Activated naive CD4-positive, alpha-beta T cell treated with anti-CD3 and anti-CD28 coated beads for 36 hours (primary cell): ENCODE results near the gene RHOBTB3. TPM values are rescaled to one million over a fixed set of nuclear protein-coding genes. Genes with fewer than 3 reads are reported as not detected.
A peak's percentile ranks its signal among the peaks of the same experiment; 100 is the strongest.

ENCODE experiments used
- CTCF ChIA-PET: fragments of 350-600 bp; sonication (Branson Sonifier 250); formaldehyde crosslinking; loops from one replicate; lab custom pipeline; 2021; ENCODE audit warnings: antibody characterized with exemption; lab: Charles Lee
- DNase-seq: peaks from one replicate; pipeline ENCODE4 v3.0.0-alpha.2; 2020
- H3K27ac Mint-ChIP-seq: one replicate; pipeline ENCODE4 v1.8.0; 2021; ENCODE audit warnings: mild to moderate bottlenecking, mixed read lengths
- H3K27me3 Mint-ChIP-seq: one replicate; pipeline ENCODE4 v1.8.0; 2021; ENCODE audit warnings: low read depth, mixed read lengths
- H3K36me3 Mint-ChIP-seq: one replicate; pipeline ENCODE4 v1.8.0; 2021; ENCODE audit warnings: low read depth, mixed read lengths
- H3K4me1 Mint-ChIP-seq: one replicate; pipeline ENCODE4 v1.8.0; 2021; ENCODE audit warnings: low read depth, mixed read lengths
- H3K4me3 Mint-ChIP-seq: one replicate; pipeline ENCODE4 v1.8.0; 2021; ENCODE audit warnings: mild to moderate bottlenecking, moderate library complexity, mixed read lengths
- H3K9me3 Mint-ChIP-seq: one replicate; pipeline ENCODE4 v1.8.0; 2021; ENCODE audit warnings: mixed read lengths
- intact Hi-C: fragments of 100-400 bp; cut with micrococcal nuclease; formaldehyde crosslinking; loops from one replicate; pipeline ENCODE4 v1.15.1; 2023
- total RNA-seq, 2 experiments: library from RNA; stranded (reverse); gene quantifications; one replicate each; pipeline ENCODE4 v1.2.3, GENCODE V29; 2021

RHOBTB3 gene
- total RNA-seq, 2 experiments from 2014 or later: 1.5 to 2.4 TPM

DNA sequence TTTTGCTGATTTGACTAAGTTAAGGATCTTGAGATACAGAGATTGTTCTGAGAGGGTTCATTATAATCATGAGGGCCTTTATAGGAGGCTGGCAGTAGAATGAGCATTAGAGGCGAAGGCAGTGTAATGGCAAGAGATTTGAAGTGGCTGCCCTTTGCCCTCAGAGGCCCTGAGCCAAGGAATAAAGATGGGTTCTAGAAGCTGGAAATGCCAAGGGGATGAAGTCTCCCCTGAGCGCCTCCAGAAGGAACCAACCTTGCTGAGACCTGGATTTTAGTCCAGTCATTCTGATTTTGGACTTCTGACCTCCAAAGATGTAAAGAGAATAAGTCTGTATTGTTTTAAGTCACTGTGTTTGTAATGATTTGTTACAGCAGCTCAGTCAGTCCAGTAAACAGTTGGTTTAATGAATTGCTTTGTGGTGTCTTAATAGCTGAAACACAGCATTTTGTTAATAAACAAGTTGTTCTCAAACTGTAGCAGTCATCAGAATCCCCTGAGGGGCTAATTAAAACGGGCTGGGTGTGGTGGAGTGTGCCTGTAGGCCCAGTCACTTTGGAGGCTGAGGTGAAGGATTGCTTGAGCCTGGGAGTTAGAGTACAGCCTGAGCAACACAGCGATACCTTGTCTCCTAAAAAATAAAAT, 68.2 kb downstream of the RHOBTB3 start:
- CTCF ChIA-PET: interaction anchor here (1.0 to 1.8 kb wide), 2 partner anchors 17 to 47 kb away, joined by 4 to 5 read pairs; no protein-coding TSS in a partner anchor
- no peak overlapping the region for H3K27ac Mint-ChIP-seq
- no peaks in the 10 kb centered on the region for H3K4me1 Mint-ChIP-seq
- peaks cover 1% of the 10 kb centered on the region for H3K36me3 Mint-ChIP-seq
- no peaks in the 10 kb centered on the region for H3K27me3 Mint-ChIP-seq
- no peak overlapping the region for H3K4me3 Mint-ChIP-seq
- intact Hi-C loops: no loop called here
- no peaks in the 10 kb centered on the region for H3K9me3 Mint-ChIP-seq
- DNase-seq: no peak

DNA sequence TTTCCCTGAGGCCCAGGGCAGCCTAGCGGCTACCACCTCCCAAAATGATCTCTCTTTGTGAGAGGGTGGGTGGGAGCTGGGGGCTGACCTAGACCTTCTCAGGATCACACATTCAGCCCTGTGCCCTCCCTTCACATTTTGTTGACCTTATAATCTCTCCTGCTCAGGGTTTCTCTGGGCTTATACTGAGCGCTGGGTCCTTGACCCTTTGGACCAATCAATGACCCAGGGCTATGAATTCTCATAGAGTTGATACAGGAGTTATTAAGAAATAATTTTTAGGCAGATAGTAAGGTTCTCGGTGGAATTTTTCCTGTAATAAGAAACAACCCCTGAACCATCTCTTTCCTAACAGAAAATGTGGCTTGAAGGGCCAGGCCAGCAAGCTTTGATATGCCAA, 69.4 kb downstream of the RHOBTB3 start:
- no peaks in the 10 kb centered on the region for H3K4me1 Mint-ChIP-seq
- H3K27ac Mint-ChIP-seq: no peak overlapping the region
- H3K4me3 Mint-ChIP-seq: no peak overlapping the region
- CTCF ChIA-PET: interaction anchor here (1.2 kb wide), 1 partner anchor 14 kb away, joined by 5 read pairs; no protein-coding TSS in a partner anchor
- no peaks in the 10 kb centered on the region for H3K27me3 Mint-ChIP-seq
- no peak for DNase-seq
- no peaks in the 10 kb centered on the region for H3K9me3 Mint-ChIP-seq
- intact Hi-C loops: no loop called here
- H3K36me3 Mint-ChIP-seq: peaks cover 1% of the 10 kb centered on the region

DNA sequence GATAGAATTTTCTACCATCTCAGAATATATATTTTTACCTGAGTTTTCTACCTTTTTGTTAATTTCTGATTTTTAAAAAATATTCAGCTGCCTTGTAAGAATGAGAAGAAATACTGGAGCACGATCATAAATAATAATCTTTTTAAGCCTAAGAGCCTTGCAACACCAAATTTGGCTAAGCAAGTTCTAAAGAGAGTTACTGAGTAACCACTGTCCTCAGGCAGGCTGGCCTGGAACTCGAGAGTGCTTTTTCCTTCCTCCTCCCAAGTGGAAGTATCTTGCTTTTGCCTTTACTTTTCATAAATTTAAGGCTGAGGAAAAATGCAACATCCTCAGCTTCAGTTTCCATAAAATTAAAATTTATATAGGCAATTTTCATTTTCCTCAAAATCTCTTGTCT, 70.4 kb downstream of the RHOBTB3 start:
- Mint-ChIP-seq H3K27me3 (no peaks in the 10 kb centered on the region), H3K27ac (no peak overlapping the region), H3K4me1 (no peaks in the 10 kb centered on the region), H3K9me3 (no peaks in the 10 kb centered on the region), H3K36me3 (peaks cover 1% of the 10 kb centered on the region), H3K4me3 (no peak overlapping the region)
- intact Hi-C loops: no loop called here
- CTCF ChIA-PET: interaction anchor here (1.2 to 1.4 kb wide), 2 partner anchors 14 to 20 kb away, joined by 4 to 5 read pairs; no protein-coding TSS in a partner anchor
- no peak for DNase-seq

DNA sequence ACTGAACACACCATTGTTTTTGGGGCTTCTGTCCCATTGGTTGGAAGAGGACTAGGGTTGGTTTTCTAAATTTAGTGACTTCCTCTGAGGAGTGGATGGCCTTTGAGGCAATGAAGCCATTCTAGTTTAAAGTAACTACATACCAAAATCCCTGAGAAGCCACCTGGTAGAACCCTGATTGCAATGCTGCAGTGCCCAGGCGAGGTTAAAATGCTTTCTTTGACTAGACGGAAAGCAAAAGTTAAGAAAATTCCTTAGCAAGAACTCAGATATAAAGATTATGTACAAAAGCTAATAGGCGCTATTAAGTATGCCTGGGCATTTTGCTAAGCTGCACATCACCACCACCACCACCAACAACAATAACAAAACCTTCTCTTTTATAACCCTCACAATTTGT, 70.8 kb downstream of the RHOBTB3 start:
- no peaks in the 10 kb centered on the region for H3K9me3 Mint-ChIP-seq
- intact Hi-C loops: no loop called here
- CTCF ChIA-PET: interaction anchor here (1.4 kb wide), 1 partner anchor 20 kb away, joined by 4 read pairs; no protein-coding TSS in a partner anchor
- no peak overlapping the region for H3K4me3 Mint-ChIP-seq
- no peaks in the 10 kb centered on the region for H3K27me3 Mint-ChIP-seq
- no peak for DNase-seq
- no peaks in the 10 kb centered on the region for H3K4me1 Mint-ChIP-seq
- no peak overlapping the region for H3K27ac Mint-ChIP-seq
- H3K36me3 Mint-ChIP-seq: peaks cover 1% of the 10 kb centered on the region

DNA sequence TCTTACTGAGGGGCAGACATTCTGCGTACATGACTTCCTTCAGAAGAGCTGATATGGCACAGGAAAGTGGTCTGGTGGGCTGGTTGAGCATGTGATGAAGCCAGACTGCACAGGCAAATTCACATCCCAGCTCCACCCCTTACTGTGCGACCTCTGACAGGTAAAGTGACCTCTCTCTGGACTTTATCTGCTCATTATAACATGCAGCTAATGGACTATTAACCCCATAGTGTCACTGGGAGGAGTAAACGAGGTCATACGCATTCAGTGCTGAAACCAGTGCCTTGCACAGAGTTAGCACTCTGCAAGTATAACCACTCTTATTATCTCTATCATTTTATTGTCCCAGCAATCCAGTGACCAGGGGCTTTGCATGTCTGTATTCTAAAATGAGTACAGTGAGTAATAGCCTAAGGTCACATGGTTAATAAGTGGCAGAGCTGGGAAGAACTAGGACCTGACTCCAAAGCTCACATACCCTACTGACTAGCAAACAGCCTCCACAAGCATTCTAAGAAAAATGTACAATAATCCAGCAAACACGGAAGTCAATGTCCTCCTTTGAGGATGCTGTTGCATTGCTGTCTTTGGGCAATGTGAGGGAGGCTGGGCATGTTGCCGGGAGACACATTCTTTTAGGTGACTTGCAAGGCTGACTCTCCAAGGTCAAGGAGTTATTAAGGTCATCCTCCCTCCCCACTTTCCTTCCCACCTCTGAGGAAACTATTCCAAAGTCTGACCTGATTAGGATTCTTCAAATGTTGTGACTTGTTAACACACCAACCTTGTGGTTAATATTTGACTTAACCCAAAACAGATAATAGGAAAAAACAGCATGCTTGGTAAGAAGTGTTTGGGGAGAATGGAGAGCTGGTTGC, 72.4 kb downstream of the RHOBTB3 start:
- H3K4me3 Mint-ChIP-seq: no peak overlapping the region
- H3K9me3 Mint-ChIP-seq: no peaks in the 10 kb centered on the region
- H3K4me1 Mint-ChIP-seq: peaks cover 8% of the 10 kb centered on the region
- CTCF ChIA-PET: interaction anchor here (1.0 to 1.8 kb wide), 3 partner anchors 22 to 146 kb away, joined by 3 to 11 read pairs (median 3); no protein-coding TSS in a partner anchor
- peaks cover 1% of the 10 kb centered on the region for H3K36me3 Mint-ChIP-seq
- no peak overlapping the region for H3K27ac Mint-ChIP-seq
- H3K27me3 Mint-ChIP-seq: no peaks in the 10 kb centered on the region
- no peak for DNase-seq
- intact Hi-C loops: no loop called here

DNA sequence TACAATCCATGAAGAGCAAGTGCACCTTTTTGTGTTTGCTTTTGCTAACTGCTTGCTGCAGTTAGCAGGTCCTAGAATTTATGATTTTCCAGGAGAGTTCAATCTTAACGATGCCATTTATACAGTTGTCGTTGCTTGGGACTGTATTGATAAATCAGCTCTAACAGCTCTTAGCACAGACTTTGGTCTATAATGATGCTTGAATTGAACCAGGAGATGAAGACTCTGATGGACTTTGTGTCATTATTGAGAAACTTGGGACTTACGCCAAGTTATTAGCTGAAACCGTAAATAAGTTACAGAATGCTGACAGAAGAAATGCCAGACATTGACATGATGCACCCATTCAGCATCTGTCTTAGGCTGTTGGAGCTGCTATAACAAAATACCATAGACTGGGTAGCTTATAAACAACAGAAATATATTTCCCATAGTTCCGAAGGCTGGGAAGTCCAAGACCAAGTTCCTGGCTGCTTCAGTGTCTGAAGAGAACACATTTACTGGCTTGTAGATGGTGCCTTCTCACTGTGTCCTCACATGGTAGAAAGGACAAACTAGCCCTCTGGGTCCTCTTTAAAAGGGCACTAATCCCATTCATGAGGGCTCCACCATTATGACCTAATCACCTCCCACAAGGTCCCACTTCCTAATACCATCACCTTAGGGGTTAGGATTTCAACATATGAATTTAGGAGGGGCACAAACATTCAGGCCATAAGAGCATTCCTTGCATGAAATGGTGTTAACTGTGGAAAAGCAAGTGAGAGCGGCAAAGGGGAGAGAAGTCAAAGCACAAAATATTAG, 73.8 kb downstream of the RHOBTB3 start:
- Mint-ChIP-seq H3K36me3 (peaks cover 1% of the 10 kb centered on the region), H3K4me3 (no peak overlapping the region), H3K27me3 (no peaks in the 10 kb centered on the region), H3K9me3 (no peaks in the 10 kb centered on the region), H3K4me1 (peaks cover 23% of the 10 kb centered on the region), H3K27ac (no peak overlapping the region)
- intact Hi-C loops: no loop called here
- CTCF ChIA-PET: interaction anchor here (1.5 to 1.8 kb wide), 3 partner anchors 23 to 140 kb away, joined by 3 to 11 read pairs (median 4); no protein-coding TSS in a partner anchor
- no peak for DNase-seq

DNA sequence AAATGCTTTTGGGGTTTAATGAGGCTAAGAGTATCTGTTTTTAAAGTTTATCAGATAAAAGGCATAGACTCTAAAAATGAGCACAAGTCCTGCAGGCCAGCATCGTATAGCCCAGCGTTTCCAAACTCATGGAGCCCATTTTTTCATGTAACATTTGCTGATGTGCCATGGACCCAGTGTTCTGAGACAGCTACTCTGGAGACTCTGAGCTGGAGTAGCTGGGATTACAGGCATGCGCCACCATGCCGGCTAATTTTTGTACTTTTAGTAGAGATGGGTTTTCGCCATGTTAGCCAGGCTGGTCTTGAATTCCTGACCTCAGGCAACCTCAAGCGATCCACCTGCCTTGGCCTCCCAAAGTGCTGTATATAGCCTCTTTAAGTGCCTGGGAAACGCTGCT, 75.6 kb downstream of the RHOBTB3 start:
- no peaks in the 10 kb centered on the region for H3K27me3 Mint-ChIP-seq
- intact Hi-C loops: no loop called here
- H3K9me3 Mint-ChIP-seq: no peaks in the 10 kb centered on the region
- H3K27ac Mint-ChIP-seq: no peak overlapping the region
- H3K4me3 Mint-ChIP-seq: no peak overlapping the region
- CTCF ChIA-PET: interaction anchor here (1.1 to 3.4 kb wide), 3 partner anchors 15 to 42 kb away, joined by 4 to 33 read pairs (median 5); no protein-coding TSS in a partner anchor
- peaks cover 39% of the 10 kb centered on the region for H3K4me1 Mint-ChIP-seq
- H3K36me3 Mint-ChIP-seq: peaks cover 3% of the 10 kb centered on the region
- DNase-seq: no peak

DNA sequence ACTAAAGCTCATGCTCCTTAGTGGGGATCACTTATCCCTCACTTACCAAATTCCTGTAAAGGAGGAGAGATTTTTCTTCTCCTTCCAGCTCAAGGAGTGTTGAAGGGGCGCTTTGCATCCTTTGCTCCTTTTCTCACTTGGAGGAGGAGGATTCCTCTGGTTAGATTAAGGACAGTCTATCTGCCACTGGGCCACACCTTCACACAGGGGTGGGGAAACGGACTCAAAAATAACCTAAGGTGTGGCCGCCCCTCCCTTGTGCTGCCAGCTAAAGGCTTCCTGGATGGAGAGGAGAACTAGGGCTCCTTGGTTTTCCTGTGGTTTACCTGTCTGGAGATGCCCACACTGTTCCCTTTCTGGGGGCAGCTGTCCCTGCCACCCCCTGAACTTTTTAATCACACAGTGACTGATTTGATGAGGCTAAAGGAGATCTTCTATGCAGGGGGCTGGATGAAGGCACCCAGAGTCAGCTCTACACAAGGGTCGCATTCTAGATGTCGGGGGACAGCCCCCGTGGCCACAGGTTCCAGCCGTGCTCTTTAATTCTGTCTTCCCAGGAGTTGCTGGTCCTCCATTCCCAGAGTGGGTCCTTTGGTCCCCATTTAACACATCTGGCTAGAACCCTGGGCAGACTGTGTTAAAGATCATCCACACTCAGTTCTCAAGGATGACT, 77.0 kb downstream of the RHOBTB3 start:
- peaks cover 51% of the 10 kb centered on the region for H3K4me1 Mint-ChIP-seq
- H3K27ac Mint-ChIP-seq: peak overlapping the region; percentile 81
- DNase-seq: no peak
- H3K27me3 Mint-ChIP-seq: no peaks in the 10 kb centered on the region
- H3K9me3 Mint-ChIP-seq: no peaks in the 10 kb centered on the region
- H3K36me3 Mint-ChIP-seq: peaks cover 5% of the 10 kb centered on the region
- peak overlapping the region; percentile 57 for H3K4me3 Mint-ChIP-seq
- CTCF ChIA-PET: interaction anchor here (0.6 to 3.8 kb wide), 14 partner anchors 13 to 1370 kb away, joined by 3 to 33 read pairs (median 4); partner anchors contain the start of gene GLRX
- intact Hi-C loops: loop anchor here (1.0 kb wide), 9 partner anchors 10 to 254 kb away; partner anchors contain the start of genes GLRX, RFESD and SKIC3

DNA sequence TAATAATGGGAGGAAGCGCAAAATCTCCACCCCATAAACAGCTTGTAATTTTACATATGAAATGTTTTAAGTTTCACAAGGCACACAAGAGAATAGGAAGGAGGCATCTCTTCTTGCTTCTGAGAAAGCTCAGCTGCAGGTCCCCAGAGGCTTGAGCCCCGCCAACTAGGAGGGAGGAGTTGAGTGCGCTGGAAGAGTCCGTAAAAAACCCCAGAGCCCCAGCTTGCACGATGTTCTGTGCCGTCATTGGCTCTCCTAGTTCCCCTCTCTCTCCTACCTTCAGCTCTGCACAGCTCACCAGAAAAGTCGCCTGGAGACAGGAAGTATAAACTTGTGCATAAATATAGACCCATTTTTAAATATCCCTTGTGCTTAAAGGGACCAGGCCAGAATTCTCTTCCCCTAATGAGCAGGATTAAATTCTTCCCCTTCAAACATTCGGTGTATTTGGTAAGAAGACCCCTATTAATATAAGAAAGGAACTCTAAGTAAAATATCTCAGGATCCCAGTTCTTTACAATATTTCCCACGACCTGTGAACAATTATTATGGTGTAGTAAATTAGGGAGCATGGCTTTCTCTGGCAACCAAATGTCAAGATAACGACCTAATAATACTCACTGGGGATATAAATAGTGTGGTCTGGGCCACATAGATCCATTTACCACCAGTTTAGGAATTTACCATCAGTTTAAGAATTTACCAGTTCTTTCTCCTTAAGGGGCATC, 77.7 kb downstream of the RHOBTB3 start:
- peak overlapping the region; percentile 57 for H3K4me3 Mint-ChIP-seq
- intact Hi-C loops: loop anchor here (1.0 kb wide), 9 partner anchors 9 to 255 kb away; partner anchors contain the start of genes GLRX, RFESD and SKIC3
- H3K27me3 Mint-ChIP-seq: no peaks in the 10 kb centered on the region
- CTCF ChIA-PET: interaction anchor here (0.9 to 3.8 kb wide), 12 partner anchors 13 to 41 kb away, joined by 3 to 33 read pairs (median 4); partner anchors contain the start of gene GLRX
- peaks cover 55% of the 10 kb centered on the region for H3K4me1 Mint-ChIP-seq
- peaks cover 5% of the 10 kb centered on the region for H3K36me3 Mint-ChIP-seq
- no peaks in the 10 kb centered on the region for H3K9me3 Mint-ChIP-seq
- peak overlapping the region; percentile 81 for H3K27ac Mint-ChIP-seq
- peak; percentile 92 for DNase-seq

DNA sequence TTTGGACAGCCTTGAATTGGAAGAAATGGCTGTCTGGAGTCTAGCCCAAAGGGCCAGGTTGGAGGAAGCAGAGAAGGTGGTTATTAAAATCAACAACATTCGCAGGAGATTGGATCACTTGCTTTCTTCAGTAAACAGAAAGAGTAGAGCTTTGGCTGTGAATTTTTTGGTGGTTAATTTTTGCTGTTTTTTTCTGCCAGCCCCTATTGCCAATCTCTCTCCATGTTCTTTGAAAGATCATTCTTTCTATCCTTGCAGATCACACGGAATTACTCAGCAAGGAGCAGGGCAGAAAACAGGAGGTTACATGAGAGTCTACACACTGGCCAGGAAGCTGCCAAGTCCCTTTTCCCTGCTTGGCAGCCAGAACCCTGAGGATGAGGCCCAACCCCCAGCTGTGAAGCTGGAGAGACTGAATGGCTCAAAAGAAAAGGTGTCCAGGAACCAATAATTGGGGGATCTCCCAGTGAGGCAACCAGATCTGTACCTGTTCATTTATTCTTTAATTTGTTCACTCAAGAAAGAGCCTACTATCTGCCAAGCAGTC, 78.4 kb downstream of the RHOBTB3 start:
- Mint-ChIP-seq H3K4me3 (peak overlapping the region; percentile 43), H3K27ac (peak overlapping the region; percentile 81)
- DNase-seq: no peak

More for the DNA sequence above, 78.4 kb downstream of the RHOBTB3 start:
- Mint-ChIP-seq H3K4me1 (peaks cover 60% of the 10 kb centered on the region), H3K27me3 (no peaks in the 10 kb centered on the region), H3K9me3 (no peaks in the 10 kb centered on the region), H3K36me3 (peaks cover 9% of the 10 kb centered on the region)
- CTCF ChIA-PET: interaction anchor here (0.9 to 3.8 kb wide), 12 partner anchors 10 to 41 kb away, joined by 3 to 33 read pairs (median 6); partner anchors contain the start of gene GLRX
- intact Hi-C loops: no loop called here
